ENCODE results near the gene C20orf204. TPM values are rescaled to one million over a fixed set of nuclear protein-coding genes. Genes with fewer than 3 reads are reported as not detected.
A peak's percentile ranks its signal among the peaks of the same experiment; 100 is the strongest.

C20orf204 gene
- total RNA-seq, 4 donors from 2014 or later = 0.26 to 0.57 (median 0.57) TPM; not detected in 1

DNA sequence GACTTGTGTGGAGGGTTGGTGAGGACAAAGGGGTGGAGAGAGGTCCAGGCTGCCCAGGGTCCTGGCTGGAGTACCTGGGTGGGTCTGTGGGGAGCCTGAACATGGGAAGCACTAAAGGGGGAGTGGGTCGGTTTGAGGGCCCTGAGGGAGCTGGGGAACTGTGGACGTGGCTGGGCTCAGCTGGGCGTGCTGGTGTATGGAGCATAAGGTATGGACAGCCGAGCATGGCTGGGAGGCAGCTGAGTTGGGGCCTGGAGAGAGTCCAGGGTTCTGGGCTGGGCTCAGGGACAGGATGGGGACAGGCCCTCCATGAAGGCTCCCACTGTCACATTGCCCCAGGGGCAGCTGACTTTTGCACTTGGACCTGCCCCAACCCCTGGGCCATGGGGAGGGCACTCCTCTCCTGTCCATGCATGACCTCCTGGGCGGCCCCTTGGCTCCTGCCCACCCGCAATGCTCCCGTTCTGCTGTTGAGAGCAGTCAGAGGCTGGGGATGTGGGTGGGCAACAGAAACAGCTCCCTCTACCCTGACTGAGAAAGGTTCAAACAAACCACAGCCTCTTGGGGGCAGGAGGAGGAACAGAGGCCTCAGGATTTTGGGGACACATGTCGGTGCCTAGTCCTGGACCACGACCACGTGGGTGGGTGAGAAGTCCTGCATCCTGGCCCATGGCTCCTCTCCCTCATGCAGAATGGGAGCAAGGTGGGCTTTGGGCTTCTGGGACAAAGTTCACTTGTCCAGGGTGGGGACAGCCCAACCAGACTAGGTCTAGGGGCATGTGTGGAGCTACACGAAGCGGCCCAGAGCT lies 4.5 kb downstream of the C20orf204 start:
- Histone ChIP-seq H3K36me3 (peaks cover 0 to 2% (median 0%) of the 10 kb centered on the region in 3 donors), H3K27me3 (peaks cover 0 to 85% (median 0%) of the 10 kb centered on the region in 4 donors), H3K4me3 (no peak overlapping the region), H3K4me1 (peaks cover 46 to 78% (median 58%) of the 10 kb centered on the region in 3 donors), H3K27ac (peak overlapping the region in 3 of 4 donors; percentile 26 to 87 (median 79)), H3K9me3 (no peaks in the 10 kb centered on the region)
- no peak for DNase-seq
- intact Hi-C loops (cut with DNase I) = no loop called here
- TF ChIP-seq, protein P1, sequence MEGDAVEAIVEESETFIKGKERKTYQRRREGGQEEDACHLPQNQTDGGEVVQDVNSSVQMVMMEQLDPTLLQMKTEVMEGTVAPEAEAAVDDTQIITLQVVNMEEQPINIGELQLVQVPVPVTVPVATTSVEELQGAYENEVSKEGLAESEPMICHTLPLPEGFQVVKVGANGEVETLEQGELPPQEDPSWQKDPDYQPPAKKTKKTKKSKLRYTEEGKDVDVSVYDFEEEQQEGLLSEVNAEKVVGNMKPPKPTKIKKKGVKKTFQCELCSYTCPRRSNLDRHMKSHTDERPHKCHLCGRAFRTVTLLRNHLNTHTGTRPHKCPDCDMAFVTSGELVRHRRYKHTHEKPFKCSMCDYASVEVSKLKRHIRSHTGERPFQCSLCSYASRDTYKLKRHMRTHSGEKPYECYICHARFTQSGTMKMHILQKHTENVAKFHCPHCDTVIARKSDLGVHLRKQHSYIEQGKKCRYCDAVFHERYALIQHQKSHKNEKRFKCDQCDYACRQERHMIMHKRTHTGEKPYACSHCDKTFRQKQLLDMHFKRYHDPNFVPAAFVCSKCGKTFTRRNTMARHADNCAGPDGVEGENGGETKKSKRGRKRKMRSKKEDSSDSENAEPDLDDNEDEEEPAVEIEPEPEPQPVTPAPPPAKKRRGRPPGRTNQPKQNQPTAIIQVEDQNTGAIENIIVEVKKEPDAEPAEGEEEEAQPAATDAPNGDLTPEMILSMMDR (IDR thresholded peaks at IDR 0.05) = no peak
- TF ChIP-seq POLR2A (IDR thresholded peaks at IDR 0.05) = no peak
- WGBS, 2 donors = 68 to 75% methylated on average over 7 of the region's 12 CpGs

DNA sequence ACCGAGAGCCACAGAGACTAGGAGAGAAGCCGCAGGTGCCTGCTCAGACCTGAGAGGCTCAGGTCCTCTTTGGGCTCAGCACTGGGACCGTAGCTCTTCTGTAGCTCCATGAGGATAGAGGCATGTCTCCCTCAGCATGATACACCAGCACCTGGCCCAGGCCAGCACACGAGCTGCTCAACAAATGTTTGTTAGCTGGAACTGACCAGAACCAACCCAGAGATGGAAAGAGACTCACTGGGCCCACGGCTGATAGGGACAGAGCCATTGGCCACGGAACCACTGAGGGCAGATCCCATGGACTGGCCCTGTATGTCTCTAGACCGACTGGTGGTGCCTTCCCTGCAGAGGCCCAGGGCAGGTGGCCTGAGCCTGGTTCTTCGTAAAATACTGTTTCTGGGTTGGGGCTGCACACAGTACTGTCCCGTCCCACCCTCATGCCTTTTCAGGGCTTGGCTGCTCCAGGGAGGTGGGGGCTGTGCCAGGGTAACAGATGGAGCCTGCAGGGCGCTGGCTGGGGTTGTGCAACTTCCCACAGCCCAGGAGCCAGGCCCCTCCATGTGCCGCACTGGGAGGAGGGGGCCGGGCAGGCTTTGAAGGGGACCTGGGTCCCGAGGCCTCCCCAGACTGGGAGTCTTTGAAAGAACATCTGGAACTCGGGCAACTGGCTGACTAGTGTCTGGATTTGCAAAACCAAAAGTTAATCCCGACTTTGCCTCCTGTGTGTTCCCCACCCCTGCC lies 5.2 kb downstream of the C20orf204 start:
- Histone ChIP-seq H3K9me3 (no peaks in the 10 kb centered on the region), H3K4me3 (peak overlapping the region in 1 of 4 donors; percentile 68), H3K27ac (peak overlapping the region; percentile 28 to 87 (median 66)), H3K36me3 (no peaks in the 10 kb centered on the region), H3K27me3 (peaks cover 0 to 90% (median 0%) of the 10 kb centered on the region in 4 donors), H3K4me1 (peaks cover 46 to 85% (median 59%) of the 10 kb centered on the region in 3 donors)
- 51 to 66% methylated on average over 2 to 7 of the region's 15 CpGs for WGBS, 2 donors
- TF ChIP-seq, protein P1 (IDR thresholded peaks at IDR 0.05) = no peak
- no peak for TF ChIP-seq POLR2A (IDR thresholded peaks at IDR 0.05)
- DNase-seq = no peak
- intact Hi-C loops (cut with DNase I) = no loop called here

DNA sequence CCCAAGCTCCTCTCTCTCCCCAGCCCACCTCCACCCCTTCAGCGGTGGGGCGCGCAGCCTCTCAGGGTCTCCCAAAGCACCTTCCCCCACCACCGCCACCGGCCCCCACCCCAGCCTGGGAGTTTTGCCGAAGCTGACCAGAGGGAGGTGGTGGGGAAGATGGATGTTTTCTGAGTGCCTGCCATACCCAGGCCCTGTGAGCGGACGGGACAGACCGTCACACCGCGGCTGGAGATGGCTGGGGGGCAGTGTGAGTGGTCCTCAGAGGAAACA lies 5.7 kb downstream of the C20orf204 start:
- no peaks in the 10 kb centered on the region for H3K36me3 ChIP-seq
- H3K27ac ChIP-seq = peak overlapping the region; percentile 28 to 87 (median 66)
- no peaks in the 10 kb centered on the region for H3K9me3 ChIP-seq
- H3K27me3 ChIP-seq = peaks cover 0 to 90% (median 0%) of the 10 kb centered on the region in 4 donors
- H3K4me1 ChIP-seq = peaks cover 46 to 85% (median 59%) of the 10 kb centered on the region in 3 donors
- H3K4me3 ChIP-seq = peak overlapping the region in 3 of 4 donors; percentile 37 to 68 (median 53)
- no peak for DNase-seq
- intact Hi-C loops (cut with DNase I) = no loop called here
- no CpG with 5 or more reads among the region's 11 CpGs for WGBS, 2 donors
- no peak for TF ChIP-seq POLR2A (IDR thresholded peaks at IDR 0.05)
- TF ChIP-seq, protein P1 (IDR thresholded peaks at IDR 0.05) = no peak

DNA sequence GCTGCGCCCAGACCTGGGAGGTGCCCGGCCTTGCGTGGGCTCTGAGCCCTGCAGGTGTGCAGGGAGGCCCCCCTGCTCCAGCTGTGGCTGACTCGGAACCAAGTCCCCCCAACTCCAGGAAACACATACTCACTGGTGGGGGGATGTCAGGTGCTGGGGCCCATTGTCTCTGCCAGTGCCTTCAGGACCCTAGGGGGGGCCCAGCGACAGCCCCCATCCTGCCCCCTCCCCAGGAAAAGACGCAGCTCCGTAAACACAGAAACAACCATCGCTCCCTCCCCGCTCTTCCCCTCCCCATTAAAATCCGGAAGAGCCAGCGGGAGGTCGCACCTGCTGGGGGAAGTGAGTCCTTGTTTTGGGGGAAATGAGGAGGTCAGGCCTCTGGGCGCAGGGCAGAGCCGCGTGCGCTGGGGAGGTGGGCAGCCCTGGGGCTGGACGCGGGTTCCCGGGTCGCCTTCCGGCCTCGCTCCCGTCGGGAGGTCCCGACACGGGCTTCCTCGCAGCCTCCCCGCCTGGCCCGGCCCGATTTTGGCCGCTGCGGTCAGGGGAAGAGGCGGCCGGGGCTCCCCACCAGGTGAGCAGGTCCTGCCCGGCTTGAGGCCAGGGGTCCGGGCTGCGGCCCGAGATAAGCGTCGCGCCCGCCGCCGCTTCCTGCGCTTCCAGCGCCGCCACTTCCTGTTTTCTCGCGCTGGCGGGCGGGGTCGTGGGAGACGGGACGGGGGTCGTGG lies 6.2 kb downstream of the C20orf204 start:
- DNase-seq = no peak
- TF ChIP-seq, protein P1 (IDR thresholded peaks at IDR 0.05) = no peak
- no peak for TF ChIP-seq POLR2A (IDR thresholded peaks at IDR 0.05)
- Histone ChIP-seq H3K9me3 (no peaks in the 10 kb centered on the region), H3K4me3 (peak overlapping the region; percentile 29 to 68 (median 45)), H3K27me3 (peaks cover 0 to 90% (median under 1%) of the 10 kb centered on the region in 4 donors), H3K27ac (peak overlapping the region; percentile 48 to 87 (median 66)), H3K36me3 (no peaks in the 10 kb centered on the region), H3K4me1 (peaks cover 46 to 81% (median 58%) of the 10 kb centered on the region in 3 donors)
- 0 to 20% methylated on average over 1 to 5 of the region's 55 CpGs for WGBS, 2 donors
- intact Hi-C loops (cut with DNase I) = no loop called here

All from esophagus squamous epithelium (tissue), 5 donors.